ENCODE results near the gene ACOX2. TPM values are rescaled to one million over a fixed set of nuclear protein-coding genes. Genes with fewer than 3 reads are reported as not detected.

The ACOX2 gene
- polyA plus RNA-seq, 3 donors: 2.4 to 2.5 (median 2.4) TPM

DNA sequence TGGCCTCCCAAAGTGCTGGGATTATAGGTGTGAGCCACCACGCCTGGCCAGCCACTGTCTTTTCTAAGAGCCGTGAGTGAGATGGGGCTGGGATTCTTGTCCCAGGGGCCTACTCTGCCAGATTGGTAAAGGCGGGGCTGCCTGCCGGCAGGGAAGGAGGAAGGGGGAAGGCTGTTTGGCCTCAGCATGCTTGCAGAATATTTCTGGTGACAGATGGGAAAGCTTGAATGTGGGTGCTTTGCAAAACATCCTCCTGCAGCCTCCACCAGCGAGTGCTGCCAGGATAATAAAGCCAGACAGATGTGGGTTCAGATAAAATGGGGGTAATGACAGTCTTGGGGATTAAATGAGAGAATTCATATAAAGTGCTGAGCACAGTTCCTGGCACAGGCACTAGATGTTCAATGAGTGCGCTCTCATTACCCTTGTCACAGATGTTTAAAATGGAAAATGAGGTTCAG, 19.8 kb upstream of the ACOX2 start:
- Histone ChIP-seq H3K4me1 (ENCODE audit: control insufficient read depth in 1 of 2, insufficient read depth in 2 of 2, low read length in 2 of 2) (no peaks in the 10 kb centered on the region), H3K27ac (ENCODE audit: low read depth in 1 of 2, low read length in 2 of 2) (no peak overlapping the region), H3K4me2 (replicated peaks; ENCODE audit: extremely low read depth, low read length, poor library complexity, severe bottlenecking) (no peak overlapping the region), H3K79me2 (ENCODE audit: insufficient read depth, low read length) (no peaks in the 10 kb centered on the region), H2AFZ (ENCODE audit: insufficient read depth, low read depth, low read length, poor library complexity, severe bottlenecking) (no peak overlapping the region), H3K9ac (ENCODE audit: insufficient read depth, low read length, poor library complexity, severe bottlenecking) (no peak overlapping the region), H3K9me3 (replicated peaks in 1 of 2; ENCODE audit: control insufficient read depth in 1 of 2, insufficient read depth in 1 of 2, low read length in 2 of 2) (no peaks in the 10 kb centered on the region), H3K4me3 (replicated peaks in 1 of 3; ENCODE audit: low read depth in 2 of 3, low read length in 3 of 3) (no peak overlapping the region), H4K20me1 (ENCODE audit: insufficient read depth, low read length) (no peaks in the 10 kb centered on the region), H3K36me3 (replicated peaks in 1 of 2; ENCODE audit: control insufficient read depth in 1 of 2, insufficient read depth in 2 of 2, low read length in 2 of 2) (no peaks in the 10 kb centered on the region), H3K27me3 (ENCODE audit: control insufficient read depth in 2 of 2, insufficient read depth in 2 of 2, low read length in 2 of 2) (no peaks in the 10 kb centered on the region)
- DNase-seq: no peak
- no peak for TF ChIP-seq CTCF (IDR thresholded peaks at IDR 0.05)
- intact Hi-C loops (cut with micrococcal nuclease): no loop called here
- WGBS (ENCODE audit: insufficient coverage): 73% methylated on average over 5 of the region's 6 CpGs
- Mint-ChIP-seq H3K9me3 (peaks cover 0 to 5% (median 0%) of the 10 kb centered on the region in 7 donors), H3K4me1 (no peaks in the 10 kb centered on the region), H3K4me3 (no peak overlapping the region), H3K27ac (no peak overlapping the region), H3K36me3 (no peaks in the 10 kb centered on the region), H3K27me3 (ENCODE audit: low read depth in 3 of 3) (peaks cover 2 to 7% (median 5%) of the 10 kb centered on the region in 3 donors)

GRCh38 chr3:58556001-58556400, 19.0 kb upstream of the ACOX2 start:
- Histone ChIP-seq H3K9ac (ENCODE audit: insufficient read depth, low read length, poor library complexity, severe bottlenecking) (no peak overlapping the region), H3K9me3 (replicated peaks in 1 of 2; ENCODE audit: control insufficient read depth in 1 of 2, insufficient read depth in 1 of 2, low read length in 2 of 2) (no peaks in the 10 kb centered on the region), H3K79me2 (ENCODE audit: insufficient read depth, low read length) (no peaks in the 10 kb centered on the region), H3K4me2 (replicated peaks; ENCODE audit: extremely low read depth, low read length, poor library complexity, severe bottlenecking) (no peak overlapping the region), H3K27ac (ENCODE audit: low read depth in 1 of 2, low read length in 2 of 2) (no peak overlapping the region), H3K36me3 (replicated peaks in 1 of 2; ENCODE audit: control insufficient read depth in 1 of 2, insufficient read depth in 2 of 2, low read length in 2 of 2) (no peaks in the 10 kb centered on the region), H4K20me1 (ENCODE audit: insufficient read depth, low read length) (no peaks in the 10 kb centered on the region), H3K4me3 (replicated peaks in 1 of 3; ENCODE audit: low read depth in 2 of 3, low read length in 3 of 3) (no peak overlapping the region), H3K4me1 (ENCODE audit: control insufficient read depth in 1 of 2, insufficient read depth in 2 of 2, low read length in 2 of 2) (no peaks in the 10 kb centered on the region), H2AFZ (ENCODE audit: insufficient read depth, low read depth, low read length, poor library complexity, severe bottlenecking) (no peak overlapping the region), H3K27me3 (ENCODE audit: control insufficient read depth in 2 of 2, insufficient read depth in 2 of 2, low read length in 2 of 2) (no peaks in the 10 kb centered on the region)
- H3K27ac Mint-ChIP-seq: no peak overlapping the region
- no peak overlapping the region for H3K4me3 Mint-ChIP-seq
- H3K4me1 Mint-ChIP-seq: no peaks in the 10 kb centered on the region
- 87% methylated on average over 2 of the region's 5 CpGs for WGBS (ENCODE audit: insufficient coverage)
- H3K27me3 Mint-ChIP-seq (ENCODE audit: low read depth in 3 of 3): peaks cover 2 to 7% (median 5%) of the 10 kb centered on the region in 3 donors
- no peak for TF ChIP-seq CTCF (IDR thresholded peaks at IDR 0.05)
- intact Hi-C loops (cut with micrococcal nuclease): no loop called here
- H3K9me3 Mint-ChIP-seq: peaks cover 0 to 11% (median 7%) of the 10 kb centered on the region in 7 donors
- no peaks in the 10 kb centered on the region for H3K36me3 Mint-ChIP-seq
- DNase-seq: no peak
